GM19324 (cell line): ENCODE data around the gene HCN4.
"Not testable (repeated sequence)": the region's sequence is repeated elsewhere in the genome, so short reads cannot be mapped to it uniquely, and the experiment has no call there.

Source experiments
- ATAC-seq: cut with Tn5 transposase; IDR thresholded peaks from one replicate; pipeline ENCODE4 v1.9.1; 2021; ENCODE audit warnings: mild to moderate bottlenecking, moderate library complexity; ENCODE audit not compliant: unreplicated experiment, low FRiP score

Gene HCN4

DNA sequence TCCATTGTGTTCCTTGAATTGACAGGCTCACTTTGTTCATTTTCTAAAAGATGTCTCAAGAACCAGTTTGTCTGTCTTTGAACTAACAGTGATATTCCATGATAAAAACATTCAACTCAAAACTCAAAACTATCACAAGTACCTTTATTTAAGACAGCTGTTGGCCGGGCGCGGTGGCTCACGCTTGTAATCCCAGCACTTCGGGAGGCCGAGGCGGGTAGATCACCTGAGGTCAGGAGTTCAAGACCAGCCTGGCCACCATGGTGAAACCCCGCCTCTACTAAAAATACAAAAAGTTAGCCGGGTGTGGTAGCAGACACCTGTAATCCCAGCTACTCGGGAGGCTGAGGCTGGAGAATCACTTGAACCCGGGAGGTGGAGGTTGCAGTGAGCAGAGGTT lies 68.5 kb downstream of the HCN4 start:
- not testable (repeated sequence) for ATAC-seq

GRCh38 chr15:73298522-73299245 lies 70.1 kb downstream of the HCN4 start:
- no peak for ATAC-seq

DNA sequence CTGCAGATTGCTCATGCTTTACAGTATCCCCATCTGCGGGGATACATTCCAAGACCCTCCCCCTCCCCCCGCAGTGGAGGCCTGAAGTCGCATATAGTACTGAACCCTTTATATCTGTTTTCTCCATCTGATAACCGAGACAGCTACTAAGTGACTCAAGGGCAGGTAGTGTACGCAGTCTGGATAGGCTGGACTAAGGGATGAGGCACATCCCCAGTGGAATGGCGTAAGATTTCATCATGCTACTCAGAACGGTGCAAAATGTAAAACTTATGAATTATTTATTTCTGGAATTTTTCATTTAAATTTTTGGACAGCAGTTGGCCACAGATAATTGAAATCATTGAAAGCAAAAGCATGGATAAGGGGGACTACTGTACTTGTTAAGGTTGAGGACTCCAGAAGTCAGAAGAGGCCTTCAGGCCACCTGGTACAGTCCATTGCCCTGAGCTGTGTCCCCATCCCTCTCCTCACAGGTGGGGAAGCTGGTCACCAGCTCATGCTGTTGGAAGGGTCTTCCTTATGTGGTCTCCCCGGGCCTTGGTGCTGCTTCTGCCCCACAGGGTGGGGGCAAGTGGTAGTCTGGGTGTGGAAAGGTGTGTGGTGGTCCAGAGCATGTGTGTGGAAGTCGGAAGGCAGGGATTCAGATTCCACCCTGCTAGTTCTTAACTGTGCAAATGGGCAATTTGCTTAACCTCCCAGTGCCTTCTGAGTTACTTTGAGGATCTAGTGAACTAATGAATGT lies 72.0 kb downstream of the HCN4 start:
- ATAC-seq, result no peak

GRCh38 chr15:73295630-73296286 lies 73.0 kb downstream of the HCN4 start:
- ATAC-seq, result no peak

- ATAC-seq, result no peak
Observed at GRCh38 chr15:73293773-73294172, 75.0 kb downstream of the HCN4 start.

- ATAC-seq, result no peak
Observed at GRCh38 chr15:73291441-73291840, 77.3 kb downstream of the HCN4 start.

DNA sequence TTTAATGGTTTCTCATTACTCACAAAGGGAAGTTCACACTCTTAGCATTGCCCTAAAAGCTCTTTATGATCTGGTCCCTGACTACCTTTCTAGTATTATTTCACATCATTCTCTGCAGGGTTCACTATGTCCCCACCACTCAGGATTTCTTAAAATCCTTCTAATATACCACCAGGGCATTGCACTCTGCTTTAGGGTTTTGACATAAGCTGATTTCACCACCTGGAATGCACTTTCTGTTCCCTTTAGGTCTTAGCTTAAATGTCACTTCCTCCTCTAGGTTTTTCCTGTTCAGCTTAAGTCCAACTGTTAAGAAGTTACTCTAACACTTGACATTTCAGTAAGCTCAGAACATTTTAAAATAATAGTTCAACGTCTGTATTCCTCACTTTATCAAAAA lies 81.7 kb downstream of the HCN4 start:
- ATAC-seq, result no peak

DNA sequence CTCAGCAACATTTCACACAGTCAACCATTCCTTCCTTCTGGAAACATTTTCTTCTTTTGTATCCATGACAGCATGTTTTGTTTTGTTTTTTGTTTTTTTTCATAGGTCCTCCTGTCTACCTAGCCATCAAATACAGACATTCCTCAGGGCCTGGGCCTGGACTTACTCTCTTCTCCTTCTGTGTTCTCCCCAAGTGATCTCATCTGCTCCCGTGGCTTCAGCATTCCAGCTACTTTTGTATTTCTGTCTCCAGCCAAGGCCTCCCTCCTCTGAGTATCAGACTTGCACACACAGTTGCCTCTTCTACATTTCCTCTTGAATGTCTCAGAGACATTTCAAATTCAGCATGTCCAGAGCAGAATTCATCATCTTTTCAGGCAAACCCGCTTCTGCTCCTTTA lies 82.4 kb downstream of the HCN4 start:
- no peak for ATAC-seq

DNA sequence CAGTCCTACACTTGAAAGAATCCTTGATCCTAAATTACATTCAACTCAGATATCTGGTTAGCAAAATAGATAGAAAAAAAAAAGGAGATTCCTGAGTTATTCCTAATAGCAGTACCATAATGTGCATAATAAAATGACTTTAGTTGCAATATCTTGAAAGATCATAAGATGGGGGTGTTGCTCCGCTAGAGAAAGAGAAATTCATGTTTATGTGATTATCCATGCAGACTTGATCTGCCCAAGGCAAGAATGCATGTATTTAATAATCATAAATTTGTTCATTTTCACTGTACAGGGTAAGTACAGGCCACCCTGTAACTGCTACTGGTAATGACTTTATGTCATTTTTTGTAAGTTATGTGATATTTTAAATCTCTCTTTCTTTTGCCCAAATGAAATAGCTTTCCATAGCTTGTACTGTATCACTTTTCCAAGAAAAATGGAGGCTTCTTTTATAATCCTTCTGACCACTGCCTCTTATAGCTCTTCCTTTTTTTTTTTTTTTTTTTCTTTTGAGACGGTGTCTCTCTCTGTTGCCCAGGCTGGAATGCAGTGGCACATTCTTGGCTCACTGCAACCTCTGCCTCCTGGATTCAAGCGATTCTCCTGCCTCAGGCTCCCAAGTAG lies 84.6 kb downstream of the HCN4 start:
- no peak for ATAC-seq

DNA sequence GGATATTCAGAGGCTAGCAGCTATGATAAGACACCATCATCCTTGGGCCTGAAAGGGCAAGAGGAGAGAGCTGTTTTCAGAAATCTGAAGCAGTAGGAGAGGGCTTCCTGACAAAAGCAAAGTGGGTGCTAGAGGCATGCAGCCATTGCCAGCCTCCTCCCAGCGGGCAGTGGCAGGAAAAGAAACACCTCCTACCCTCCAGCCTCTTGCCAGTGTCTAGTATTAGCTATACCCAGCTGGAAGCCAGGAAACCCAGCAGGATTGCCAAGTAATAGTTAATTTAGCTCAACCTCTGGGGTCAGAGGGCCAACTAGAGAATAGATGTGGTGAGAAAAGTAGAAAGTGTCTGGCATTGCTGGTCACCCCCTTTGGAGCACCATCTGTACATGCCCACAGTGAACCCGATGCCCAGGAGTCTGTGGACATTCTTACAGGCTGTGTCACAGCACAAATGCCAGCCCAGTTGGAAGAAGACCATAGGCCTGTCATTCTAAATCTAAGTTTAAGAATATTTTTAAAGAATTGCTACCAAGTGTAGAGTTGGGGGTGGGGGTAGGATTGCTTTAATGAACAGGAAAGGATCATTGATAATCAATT lies 85.3 kb downstream of the HCN4 start:
- no peak for ATAC-seq

GRCh38 chr15:73282567-73283365 lies 86.0 kb downstream of the HCN4 start:
- ATAC-seq, result no peak

DNA sequence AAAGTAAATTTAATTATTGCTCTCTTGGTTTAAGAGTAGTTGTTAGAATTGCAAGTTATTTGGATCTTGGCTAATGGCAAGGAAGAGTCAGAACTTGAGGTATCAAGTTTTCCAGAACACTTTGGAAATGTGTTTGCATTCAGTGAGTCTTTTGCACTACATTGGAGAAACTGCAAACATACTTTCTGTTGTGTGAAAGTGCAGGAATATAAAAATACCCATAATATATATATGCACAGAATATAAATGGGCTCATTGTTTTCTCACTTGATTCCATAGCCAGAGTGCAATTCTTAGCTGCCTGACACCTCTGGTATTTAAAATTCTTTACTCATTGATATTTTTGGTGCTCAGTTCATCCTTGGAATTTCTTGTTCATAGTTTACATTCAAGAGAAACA lies 92.9 kb downstream of the HCN4 start:
- no peak for ATAC-seq

GRCh38 chr15:73273181-73274002 lies 95.4 kb downstream of the HCN4 start:
- no peak for ATAC-seq

DNA sequence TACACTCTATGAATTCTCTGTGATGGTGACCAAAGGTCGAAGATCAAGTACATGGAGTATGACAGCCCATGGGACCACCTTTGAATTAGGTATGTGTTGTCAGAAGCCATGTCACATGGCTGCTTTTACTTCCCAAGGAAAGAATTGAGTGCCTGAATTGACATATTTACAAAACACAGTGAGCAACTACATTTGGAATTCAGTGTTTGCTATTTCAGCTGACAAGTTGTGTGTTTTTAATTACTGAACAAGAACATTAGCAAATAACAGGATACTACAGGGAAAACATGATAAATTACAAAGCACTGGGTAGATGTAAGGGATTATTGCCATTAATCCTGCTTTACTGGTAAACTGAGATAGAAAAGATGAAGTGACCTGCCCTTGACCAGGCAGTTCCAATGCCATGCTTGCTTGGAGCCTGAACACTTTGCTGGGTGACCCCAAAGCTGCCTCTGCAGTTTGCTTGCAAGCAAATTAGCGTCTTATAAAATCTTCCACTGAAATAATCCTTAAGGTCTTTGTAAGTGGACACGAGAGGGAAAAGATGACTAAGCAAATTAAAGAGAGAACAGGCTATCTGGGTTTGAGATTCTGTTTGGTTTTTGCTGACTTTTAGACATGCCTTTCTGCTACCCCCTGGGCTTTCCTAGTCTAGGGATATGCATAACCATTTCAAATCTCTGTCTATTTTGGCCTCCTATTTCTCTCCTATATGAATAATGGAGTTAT lies 98.2 kb downstream of the HCN4 start:
- ATAC-seq, result no peak
